ENCODE data around the gene PEX14. TPM values are rescaled to one million over a fixed set of nuclear protein-coding genes. Genes with fewer than 3 reads are reported as not detected.

Gene PEX14
- total and polyA plus RNA-seq, 9 of the 15 experiments (the other 6 are each of a cell fraction or from before 2014, with no cell fraction given) = 2.6 to 45.7 (median 22.7) TPM

- in situ Hi-C loops (cut with MboI) = no loop called here
- intact Hi-C loops (cut with micrococcal nuclease) = no loop called here
- no peak; the same call in 2 of the 3 replicates for ATAC-seq
- H2AFZ ChIP-seq (ENCODE audit: low read depth, low read length) = no peak overlapping the region
- ChIA-PET CTCF (ENCODE audit: low intra/inter-chr PET ratio) (no interaction called here), POLR2A (interaction anchor here (0.6 to 2.2 kb wide), 4 partner anchors 10 to 159 kb away, joined by 3 to 6 read pairs (median 4); no protein-coding TSS in a partner anchor)
- peaks cover 21% of the 10 kb centered on the region; the same call in 1 of the 3 replicates for H3K36me3 ChIP-seq (ENCODE audit: control insufficient read depth, insufficient read depth, low read length)
- TF ChIP-seq HNRNPL (IDR thresholded peaks at IDR 0.05; ENCODE audit: low read depth, low read length) (0 out of 2 replicates have a peak, but pooled peaks have one; percentile 45), NFIX (CRISPR knock-in tag; IDR thresholded peaks at IDR 0.05; ENCODE audit: low read depth) (no peak), POLR2G (IDR thresholded peaks at IDR 0.05; ENCODE audit: low read depth, low read length) (peak; percentile 68), RBM22 (IDR thresholded peaks at IDR 0.05; ENCODE audit: low read depth, low read length, poor library complexity, severe bottlenecking) (peak; percentile 62), RBBP5 (IDR thresholded peaks at IDR 0.05; ENCODE audit: borderline replicate concordance, insufficient read depth, low read length, poor library complexity, severe bottlenecking) (no peak), ZC3H4 (CRISPR knock-in tag; IDR thresholded peaks at IDR 0.05; ENCODE audit: borderline replicate concordance) (no peak), TEAD1 (CRISPR knock-in tag; IDR thresholded peaks at IDR 0.05) (0 out of 4 replicates have a peak, but pooled peaks of 1 of the 2 experiments have one; percentile 24), MYNN (IDR thresholded peaks at IDR 0.05) (no peak), MYNN (CRISPR knock-in tag; IDR thresholded peaks at IDR 0.05) (no peak)
- TF ChIP-seq, protein P1, sequence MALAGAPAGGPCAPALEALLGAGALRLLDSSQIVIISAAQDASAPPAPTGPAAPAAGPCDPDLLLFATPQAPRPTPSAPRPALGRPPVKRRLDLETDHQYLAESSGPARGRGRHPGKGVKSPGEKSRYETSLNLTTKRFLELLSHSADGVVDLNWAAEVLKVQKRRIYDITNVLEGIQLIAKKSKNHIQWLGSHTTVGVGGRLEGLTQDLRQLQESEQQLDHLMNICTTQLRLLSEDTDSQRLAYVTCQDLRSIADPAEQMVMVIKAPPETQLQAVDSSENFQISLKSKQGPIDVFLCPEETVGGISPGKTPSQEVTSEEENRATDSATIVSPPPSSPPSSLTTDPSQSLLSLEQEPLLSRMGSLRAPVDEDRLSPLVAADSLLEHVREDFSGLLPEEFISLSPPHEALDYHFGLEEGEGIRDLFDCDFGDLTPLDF (CRISPR knock-in tag; IDR thresholded peaks at IDR 0.05) = no peak
- FAIRE-seq = no peak
- H3K4me1 ChIP-seq (replicated peaks in 1 of 2; ENCODE audit: control insufficient read depth in 2 of 2, insufficient read depth in 2 of 2, low read length in 2 of 2) = peaks cover 0 to 51% of the 10 kb centered on the region in 2 experiments; a peak in 1 of 5 replicates
- H3K27ac ChIP-seq (ENCODE audit: extremely low read depth, low read depth, low read length) = no peak overlapping the region
- H3K9me1 ChIP-seq (ENCODE audit: control insufficient read depth, insufficient read depth, low read length) = peaks cover 3% of the 10 kb centered on the region
- H3K9me3 ChIP-seq (replicated peaks; ENCODE audit: control insufficient read depth, insufficient read depth, low read depth, low read length) = no peaks in the 10 kb centered on the region
- no TSS peak for BruUV-seq (replicated peaks)
- 54% methylated on average over 23 of the region's 23 CpGs for WGBS (ENCODE audit: insufficient coverage, low coverage, missing lambda C conversion rate)
- no peak for DNase-seq (ENCODE audit: extremely low read depth in 1 of 4, low spot score in 3 of 4)
- H4K20me1 ChIP-seq (replicated peaks; ENCODE audit: control insufficient read depth, insufficient read depth, low read length) = no peaks in the 10 kb centered on the region
- peaks cover 0 to 5% of the 10 kb centered on the region in 2 experiments; a peak in 1 of 5 replicates for H3K27me3 ChIP-seq (ENCODE audit: control insufficient read depth in 2 of 2, insufficient read depth in 2 of 2, low read length in 2 of 2)
- H3K4me2 ChIP-seq (ENCODE audit: insufficient read depth, low read length) = no peak overlapping the region
- no peak overlapping the region for H3K9ac ChIP-seq (ENCODE audit: insufficient read depth in 1 of 2, low read depth in 2 of 2, low read length in 2 of 2)
- H3K79me2 ChIP-seq (ENCODE audit: control insufficient read depth, insufficient read depth, low read length) = no peaks in the 10 kb centered on the region
- no peak overlapping the region for H3K4me3 ChIP-seq
Measured at GRCh38 chr1:10634428-10635084, 159.8 kb downstream of the PEX14 start.
